Endodermal cell (in vitro differentiated cells): ENCODE measurements around the gene MOCS1. TPM values are rescaled to one million over a fixed set of nuclear protein-coding genes. Genes with fewer than 3 reads are reported as not detected.

Source experiments
- DNase-seq: peaks from one replicate; pipeline ENCODE4 v3.0.0-alpha.2; 2017
- H3K27ac ChIP-seq: 2 replicates; pipeline ENCODE4 v1.5.1; 2013; ENCODE audit warnings: mild to moderate bottlenecking, low read depth, low read length, moderate library complexity
- H3K27me3 ChIP-seq: 2 replicates; pipeline ENCODE4 v1.6.1; 2013; ENCODE audit warnings: mild to moderate bottlenecking, low read length, moderate library complexity; ENCODE audit not compliant: insufficient read depth, control insufficient read depth, poor library complexity, severe bottlenecking
- H3K36me3 ChIP-seq: 2 replicates; pipeline ENCODE4 v1.7.0; 2013; ENCODE audit warnings: mild to moderate bottlenecking, low read length, moderate library complexity; ENCODE audit not compliant: control insufficient read depth, insufficient read depth
- H3K4me1 ChIP-seq: one replicate; pipeline ENCODE4 v1.7.0; 2013; ENCODE audit warnings: low read length; ENCODE audit not compliant: control insufficient read depth, insufficient read depth
- H3K4me3 ChIP-seq: 2 replicates; pipeline ENCODE4 v1.5.1; 2013; ENCODE audit warnings: mild to moderate bottlenecking, low read length, moderate library complexity
- H3K9ac ChIP-seq: 2 replicates; pipeline ENCODE4 v1.6.1; 2013; ENCODE audit warnings: mild to moderate bottlenecking, low read length, moderate library complexity; ENCODE audit not compliant: poor library complexity, severe bottlenecking; ENCODE audit errors: extremely low read depth
- H3K9me3 ChIP-seq: 2 replicates; pipeline ENCODE4 v1.6.1; 2013; ENCODE audit warnings: mild to moderate bottlenecking, low read length, moderate library complexity; ENCODE audit not compliant: control insufficient read depth
- H3K27ac Mint-ChIP-seq: 2 replicates; pipeline ENCODE4 v1.8.0; 2020; ENCODE audit warnings: mixed read lengths
- H3K27me3 Mint-ChIP-seq: 2 replicates; pipeline ENCODE4 v1.8.0; 2021; ENCODE audit warnings: mild to moderate bottlenecking, mixed read lengths; ENCODE audit not compliant: insufficient read depth
- H3K36me3 Mint-ChIP-seq: 2 replicates; pipeline ENCODE4 v1.8.0; 2020; ENCODE audit warnings: low read depth, mixed read lengths
- H3K4me1 Mint-ChIP-seq: 2 replicates; pipeline ENCODE4 v1.8.0; 2020; ENCODE audit warnings: mixed read lengths
- H3K4me3 Mint-ChIP-seq: 2 replicates; pipeline ENCODE4 v1.8.0; 2020; ENCODE audit warnings: mild to moderate bottlenecking, moderate library complexity, mixed read lengths
- H3K9me3 Mint-ChIP-seq: 2 replicates; pipeline ENCODE4 v1.8.0; 2020; ENCODE audit warnings: mild to moderate bottlenecking, mixed read lengths
- WGBS, 2 experiments: methylation state at CpG; one replicate each; pipeline versions ENCODE4 v1.1.5 to v1.1.7; 2013; ENCODE audit warnings: missing lambda C conversion rate in 2 of 2, mixed read lengths in 1 of 2; ENCODE audit not compliant: insufficient coverage in 1 of 2, insufficient read length in 1 of 2; 5-methylcytosine and 5-hydroxymethylcytosine counted together
- total RNA-seq, 2 donors: library from RNA; stranded (reverse); fragmentation: NEBNext Ultra II Directional in 1 of 2; extraction: Animal tissue kit (Norgen Biotek cat#: 25700) in 1 of 2; gene quantifications; 2 replicates in 1 of 2; 3 replicates in 1 of 2; pipeline ENCODE4 v1.2.1, GENCODE V29; 2021
- TF ChIP-seq, protein P1 (sequence below): fragments of 200-600 bp; sonication (generic); conservative IDR thresholded peaks from 2 replicates; pipeline ENCODE4 v1.5.0; 2021; ENCODE audit warnings: antibody characterized with exemption, mild to moderate bottlenecking

The MOCS1 gene
- total RNA-seq, 2 donors from 2014 or later, result 8.7 to 11.3 TPM

DNA sequence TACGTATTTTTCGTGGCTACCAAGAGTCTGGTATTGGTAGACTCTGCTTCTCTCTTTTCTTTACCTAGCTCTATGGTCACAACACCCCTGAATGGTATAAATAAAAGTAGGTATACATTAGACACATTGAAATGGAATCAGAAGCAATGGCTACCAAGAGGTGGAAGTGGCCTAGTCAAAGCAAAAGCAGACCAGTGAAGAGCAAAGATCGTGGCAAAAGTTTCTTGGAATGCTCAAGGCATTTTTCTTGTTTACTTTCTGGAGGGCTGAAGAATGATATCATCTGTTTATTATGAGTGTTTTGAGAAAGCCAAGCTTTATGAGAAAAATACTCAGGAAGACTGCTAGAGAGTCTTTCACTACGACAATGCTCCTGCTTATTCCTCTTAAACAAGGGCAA, 28.6 kb upstream of the MOCS1 start:
- no peak overlapping the region for H3K27ac Mint-ChIP-seq
- no peak for DNase-seq
- Histone ChIP-seq H3K9me3 (no peaks in the 10 kb centered on the region), H3K36me3 (no peaks in the 10 kb centered on the region), H3K27me3 (no peaks in the 10 kb centered on the region), H3K27ac (no peak overlapping the region), H3K9ac (no peak overlapping the region), H3K4me3 (no peak overlapping the region), H3K4me1 (no peaks in the 10 kb centered on the region)
- no peaks in the 10 kb centered on the region for H3K9me3 Mint-ChIP-seq
- H3K36me3 Mint-ChIP-seq, result no peaks in the 10 kb centered on the region
- WGBS, 2 experiments, result 71 to 91% methylated on average over 1 to 4 of the region's 4 CpGs
- TF ChIP-seq, protein P1, sequence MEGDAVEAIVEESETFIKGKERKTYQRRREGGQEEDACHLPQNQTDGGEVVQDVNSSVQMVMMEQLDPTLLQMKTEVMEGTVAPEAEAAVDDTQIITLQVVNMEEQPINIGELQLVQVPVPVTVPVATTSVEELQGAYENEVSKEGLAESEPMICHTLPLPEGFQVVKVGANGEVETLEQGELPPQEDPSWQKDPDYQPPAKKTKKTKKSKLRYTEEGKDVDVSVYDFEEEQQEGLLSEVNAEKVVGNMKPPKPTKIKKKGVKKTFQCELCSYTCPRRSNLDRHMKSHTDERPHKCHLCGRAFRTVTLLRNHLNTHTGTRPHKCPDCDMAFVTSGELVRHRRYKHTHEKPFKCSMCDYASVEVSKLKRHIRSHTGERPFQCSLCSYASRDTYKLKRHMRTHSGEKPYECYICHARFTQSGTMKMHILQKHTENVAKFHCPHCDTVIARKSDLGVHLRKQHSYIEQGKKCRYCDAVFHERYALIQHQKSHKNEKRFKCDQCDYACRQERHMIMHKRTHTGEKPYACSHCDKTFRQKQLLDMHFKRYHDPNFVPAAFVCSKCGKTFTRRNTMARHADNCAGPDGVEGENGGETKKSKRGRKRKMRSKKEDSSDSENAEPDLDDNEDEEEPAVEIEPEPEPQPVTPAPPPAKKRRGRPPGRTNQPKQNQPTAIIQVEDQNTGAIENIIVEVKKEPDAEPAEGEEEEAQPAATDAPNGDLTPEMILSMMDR, result no peak
- H3K4me3 Mint-ChIP-seq, result no peak overlapping the region
- peaks cover 3% of the 10 kb centered on the region for H3K4me1 Mint-ChIP-seq
- no peaks in the 10 kb centered on the region for H3K27me3 Mint-ChIP-seq

DNA sequence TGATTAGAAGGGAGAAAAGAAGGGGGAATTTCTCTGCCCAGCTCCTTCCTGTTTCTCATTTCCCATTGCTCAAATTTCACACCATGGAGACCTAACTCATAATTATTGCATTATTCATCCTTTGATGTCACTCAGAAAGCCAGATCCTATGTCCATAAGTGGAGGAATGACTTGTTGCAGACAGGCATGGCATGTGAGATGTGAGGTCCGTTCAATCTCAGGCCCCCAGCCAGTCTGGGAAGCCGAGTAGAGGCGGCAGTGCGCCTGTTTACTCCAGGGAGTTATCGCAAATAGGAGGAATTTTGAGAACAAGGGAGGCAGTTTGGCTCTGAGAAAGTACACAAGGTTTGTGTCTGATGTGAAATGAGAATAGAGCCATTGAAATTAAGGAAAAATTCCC, 26.9 kb upstream of the MOCS1 start:
- Histone ChIP-seq H3K9me3 (no peaks in the 10 kb centered on the region), H3K4me1 (no peaks in the 10 kb centered on the region), H3K27me3 (no peaks in the 10 kb centered on the region), H3K4me3 (no peak overlapping the region), H3K9ac (no peak overlapping the region), H3K36me3 (no peaks in the 10 kb centered on the region), H3K27ac (no peak overlapping the region)
- 94% methylated on average over 3 to 5 of the region's 5 CpGs for WGBS, 2 experiments
- Mint-ChIP-seq H3K36me3 (no peaks in the 10 kb centered on the region), H3K27me3 (peaks cover 2% of the 10 kb centered on the region), H3K4me1 (peaks cover 3% of the 10 kb centered on the region), H3K27ac (no peak overlapping the region), H3K4me3 (no peak overlapping the region), H3K9me3 (no peaks in the 10 kb centered on the region)
- no peak for DNase-seq
- TF ChIP-seq, protein P1, result no peak

DNA sequence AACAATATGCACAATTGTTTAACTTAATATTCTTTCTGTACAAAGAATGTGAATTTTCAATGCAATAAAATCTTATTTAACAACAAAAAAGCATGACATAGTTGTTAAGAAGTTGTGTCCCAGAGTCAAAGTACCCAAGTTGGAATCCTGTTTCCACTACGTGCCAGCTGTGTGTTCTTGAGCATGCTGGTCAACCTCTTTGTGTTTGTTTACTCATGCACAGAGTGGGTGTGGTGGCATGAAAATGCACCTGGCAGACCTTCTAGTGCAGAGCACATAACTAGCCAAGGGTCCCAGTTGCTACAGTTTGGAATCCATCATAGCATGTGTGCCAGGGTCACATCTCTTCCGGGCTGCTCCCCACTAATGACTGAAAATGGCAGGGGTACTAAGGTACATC, 24.7 kb upstream of the MOCS1 start:
- Histone ChIP-seq H3K27ac (no peak overlapping the region), H3K4me3 (no peak overlapping the region), H3K9me3 (no peaks in the 10 kb centered on the region), H3K4me1 (no peaks in the 10 kb centered on the region), H3K36me3 (no peaks in the 10 kb centered on the region), H3K9ac (no peak overlapping the region), H3K27me3 (no peaks in the 10 kb centered on the region)
- Mint-ChIP-seq H3K4me3 (no peak overlapping the region), H3K9me3 (no peaks in the 10 kb centered on the region), H3K36me3 (no peaks in the 10 kb centered on the region), H3K4me1 (no peaks in the 10 kb centered on the region), H3K27ac (no peak overlapping the region), H3K27me3 (peaks cover 2% of the 10 kb centered on the region)
- no peak for DNase-seq
- WGBS, 2 experiments, result 87 to 97% methylated on average over 2 of the region's 2 CpGs
- TF ChIP-seq, protein P1, result no peak
